Psoas muscle (tissue), 8 donors: ENCODE measurements around the gene MAN2A1. TPM values are rescaled to one million over a fixed set of nuclear protein-coding genes. Genes with fewer than 3 reads are reported as not detected.

ENCODE experiments used
- ATAC-seq, 4 donors: fragments of 200-7000 bp; cut with Tn5 transposase; one replicate each; pipeline ENCODE4 v1.9.1; 2020; ENCODE audit warnings: moderate library complexity in 3 of 4, mild to moderate bottlenecking in 2 of 4
- DNase-seq, 2 donors: peaks; one replicate each; pipeline ENCODE4 v3.0.0-alpha.2; 2020
- H3K27ac ChIP-seq: fragments of 200-600 bp; one replicate; pipeline ENCODE4 v1.8.0; 2022
- H3K27me3 ChIP-seq, 3 donors: fragments of 200-600 bp in 1 of 3; one replicate each; pipeline versions ENCODE4 v1.6.1 to v1.8.0; 2013 to 2022; ENCODE audit warnings: low read length in 2 of 3, mild to moderate bottlenecking in 2 of 3, moderate library complexity in 1 of 3; ENCODE audit not compliant: insufficient read depth in 3 of 3
- H3K36me3 ChIP-seq, 2 donors: fragments of 200-600 bp in 1 of 2; one replicate each; pipeline versions ENCODE4 v1.6.1 to v1.8.0; 2013 to 2022; ENCODE audit warnings: low read depth in 1 of 2, mild to moderate bottlenecking in 1 of 2, moderate library complexity in 1 of 2; ENCODE audit not compliant: insufficient read depth in 1 of 2
- H3K4me1 ChIP-seq: fragments of 200-600 bp; one replicate; pipeline ENCODE4 v1.8.0; 2022
- H3K4me3 ChIP-seq: fragments of 200-600 bp; one replicate; pipeline ENCODE4 v1.8.0; 2022; ENCODE audit warnings: mild to moderate bottlenecking
- H3K9me3 ChIP-seq: fragments of 200-600 bp; one replicate; pipeline ENCODE4 v1.8.0; 2022
- WGBS, 3 donors: extraction: QIAGEN DNeasy Blood & Tissue Kit; methylation state at CpG; one replicate each; pipeline versions ENCODE4 v1.1.6 to v1.1.7; 2013; 5-methylcytosine and 5-hydroxymethylcytosine counted together
- intact Hi-C, 2 donors: fragments of 100-400 bp; cut with DNase I; formaldehyde crosslinking; loops; one replicate each; pipeline versions ENCODE4 v1.11.0 to v1.14.2; 2022
- polyA plus RNA-seq, 3 donors: library from polyadenylated mRNA; stranded (reverse); fragments of 200-250 nt; gene quantifications; one replicate each; pipeline ENCODE4 v1.2.3, GENCODE V29; 2013
- total RNA-seq, 4 donors: library from RNA; stranded (reverse); fragmentation: NEBNext Ultra II Directional in 2 of 4; extraction: Animal tissue kit (Norgen Biotek cat#: 25700) in 2 of 4; gene quantifications; one replicate each; pipeline versions ENCODE4 v1.2.1 to v1.2.4, GENCODE V29; 2021 to 2023
- TF ChIP-seq, protein P1 (sequence below): fragments of 200-600 bp; IDR thresholded peaks from one replicate; pipeline ENCODE4 v1.8.0; 2022; ENCODE audit warnings: antibody characterized with exemption
- donor health status: healthy with polysubstance abuse.
- donor health status: DM: no; HTN: no; CAD: no; lungs with moderate emphysema.
- donor health status: Bipolar disorder and iron deficiency.
- donor health status: healthy.
- donor health status: DM: yes; HTN: yes; CAD: no.
- donor health status: DM: no; HTN: no; CAD: no.
- donor health status: DM: no; HTN: no; CAD: no.
- donor health status: DM: yes; HTN: yes; CAD: no.

Gene MAN2A1
- total and polyA plus RNA-seq, 7 donors = 4.2 to 18.3 (median 12.8) TPM

DNA sequence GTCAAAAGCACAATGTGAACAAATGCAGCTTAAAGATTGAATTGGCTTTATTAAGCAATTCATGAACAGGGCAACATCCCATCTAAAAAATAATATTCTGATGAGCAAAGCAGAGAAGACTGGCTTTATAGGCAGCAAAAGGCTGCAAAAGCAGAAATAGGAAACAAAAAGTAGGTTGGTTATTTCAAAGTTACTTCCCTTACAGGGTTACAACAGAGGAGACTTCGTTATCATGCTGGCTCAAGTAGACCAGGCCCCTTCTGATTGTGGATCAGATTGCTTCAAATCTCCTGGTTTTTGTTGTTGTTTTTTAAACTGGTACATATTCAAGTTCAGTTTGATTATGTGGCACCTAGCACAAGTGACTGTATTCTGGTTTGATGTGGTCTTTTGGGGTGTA, 73.1 kb downstream of the MAN2A1 start:
- WGBS, 3 donors = 76 to 93% (median 85%) methylated on average over 1 of the region's 1 CpG
- no peak overlapping the region for H3K4me3 ChIP-seq
- H3K27me3 ChIP-seq = no peaks in the 10 kb centered on the region
- TF ChIP-seq, protein P1, sequence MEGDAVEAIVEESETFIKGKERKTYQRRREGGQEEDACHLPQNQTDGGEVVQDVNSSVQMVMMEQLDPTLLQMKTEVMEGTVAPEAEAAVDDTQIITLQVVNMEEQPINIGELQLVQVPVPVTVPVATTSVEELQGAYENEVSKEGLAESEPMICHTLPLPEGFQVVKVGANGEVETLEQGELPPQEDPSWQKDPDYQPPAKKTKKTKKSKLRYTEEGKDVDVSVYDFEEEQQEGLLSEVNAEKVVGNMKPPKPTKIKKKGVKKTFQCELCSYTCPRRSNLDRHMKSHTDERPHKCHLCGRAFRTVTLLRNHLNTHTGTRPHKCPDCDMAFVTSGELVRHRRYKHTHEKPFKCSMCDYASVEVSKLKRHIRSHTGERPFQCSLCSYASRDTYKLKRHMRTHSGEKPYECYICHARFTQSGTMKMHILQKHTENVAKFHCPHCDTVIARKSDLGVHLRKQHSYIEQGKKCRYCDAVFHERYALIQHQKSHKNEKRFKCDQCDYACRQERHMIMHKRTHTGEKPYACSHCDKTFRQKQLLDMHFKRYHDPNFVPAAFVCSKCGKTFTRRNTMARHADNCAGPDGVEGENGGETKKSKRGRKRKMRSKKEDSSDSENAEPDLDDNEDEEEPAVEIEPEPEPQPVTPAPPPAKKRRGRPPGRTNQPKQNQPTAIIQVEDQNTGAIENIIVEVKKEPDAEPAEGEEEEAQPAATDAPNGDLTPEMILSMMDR = no peak
- H3K4me1 ChIP-seq = peaks cover 31% of the 10 kb centered on the region
- intact Hi-C loops = no loop called here
- H3K36me3 ChIP-seq = peaks cover 0 to 4% of the 10 kb centered on the region in 2 donors
- no peak overlapping the region for H3K27ac ChIP-seq
- ATAC-seq = no peak
- no peaks in the 10 kb centered on the region for H3K9me3 ChIP-seq
- no peak for DNase-seq

GRCh38 chr5:109767184-109767995, 77.7 kb downstream of the MAN2A1 start:
- H3K4me3 ChIP-seq = peak overlapping the region; percentile 37
- H3K36me3 ChIP-seq = peaks cover 2 to 26% of the 10 kb centered on the region in 2 donors

DNA sequence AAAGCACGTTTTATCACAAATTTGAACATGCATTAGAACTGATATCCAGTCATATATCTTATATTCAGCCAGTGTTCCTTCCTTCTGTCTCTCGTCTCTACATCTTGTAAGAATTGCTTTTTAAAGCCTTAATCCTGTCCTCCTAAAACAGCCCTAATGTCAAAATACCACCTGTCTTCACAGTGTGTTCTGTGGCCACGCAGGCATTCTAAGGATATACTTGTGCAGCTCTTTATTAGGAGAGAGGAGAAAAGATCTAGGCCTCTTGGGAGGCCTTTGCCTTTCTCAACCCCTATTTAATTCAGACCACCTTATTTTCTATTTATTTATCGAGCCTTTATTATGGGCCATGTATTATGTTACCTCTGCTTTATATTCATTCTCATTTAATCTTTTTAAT, 78.3 kb downstream of the MAN2A1 start:
- H3K27me3 ChIP-seq = no peaks in the 10 kb centered on the region
- H3K4me3 ChIP-seq = peak overlapping the region; percentile 37
- H3K27ac ChIP-seq = peak overlapping the region; percentile 83
- TF ChIP-seq, protein P1 = no peak
- intact Hi-C loops = loop anchor here in 1 of 2 donors (5.0 kb wide), 1 partner anchor 76 kb away; no protein-coding TSS in a partner anchor
- DNase-seq (no peak), ATAC-seq (peak in 3 of 4 donors; percentile 39 to 54 (median 42))
- peaks cover 2 to 26% of the 10 kb centered on the region in 2 donors for H3K36me3 ChIP-seq
- peaks cover 32% of the 10 kb centered on the region for H3K4me1 ChIP-seq
- H3K9me3 ChIP-seq = no peaks in the 10 kb centered on the region
- 47 to 66% (median 49%) methylated on average over 4 of the region's 4 CpGs for WGBS, 3 donors

More at GRCh38 chr5:109767184-109767995, 77.7 kb downstream of the MAN2A1 start:
- intact Hi-C loops = loop anchor here in 1 of 2 donors (5.0 kb wide), 1 partner anchor 75 kb away; no protein-coding TSS in a partner anchor
- Histone ChIP-seq H3K27ac (peak overlapping the region; percentile 83), H3K4me1 (peaks cover 32% of the 10 kb centered on the region), H3K27me3 (no peaks in the 10 kb centered on the region), H3K9me3 (no peaks in the 10 kb centered on the region)
- TF ChIP-seq, protein P1 = no peak
- DNase-seq (no peak), ATAC-seq (peak; percentile 82 to 89 (median 86))
- WGBS, 3 donors = 26 to 39% (median 31%) methylated on average over 4 of the region's 4 CpGs

DNA sequence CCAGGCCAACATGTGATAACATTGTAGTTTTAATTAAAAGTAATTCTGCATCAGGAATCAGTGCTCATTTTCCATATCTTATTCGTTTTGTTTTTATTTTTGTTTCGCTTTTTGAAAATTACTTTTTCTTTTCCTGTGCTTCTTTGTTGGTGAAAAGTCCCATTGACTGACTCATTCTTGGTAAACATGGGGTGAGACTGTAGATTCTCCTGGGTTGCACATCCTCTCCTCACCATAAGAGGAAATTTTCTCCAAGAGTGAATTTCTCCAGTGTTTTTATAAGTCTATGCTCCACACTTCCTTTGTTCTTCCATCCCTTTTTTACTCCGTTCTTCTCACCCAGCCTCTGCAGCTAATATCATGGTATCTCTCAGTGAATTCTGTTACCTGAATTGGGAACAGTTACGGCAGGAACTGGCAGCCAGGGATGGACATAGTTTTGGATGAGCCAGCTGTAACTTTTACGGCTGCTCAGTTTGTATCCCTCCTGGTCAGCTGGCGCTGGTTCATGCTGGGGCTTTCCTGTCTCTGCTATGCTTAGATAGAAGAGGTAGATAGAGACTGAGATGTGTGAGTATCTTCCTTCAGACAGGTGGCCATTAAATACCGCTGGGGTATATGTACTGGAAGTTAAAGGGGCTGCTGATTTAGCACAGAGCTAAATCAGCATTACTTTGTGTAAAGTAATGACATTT, 80.0 kb downstream of the MAN2A1 start:
- Histone ChIP-seq H3K36me3 (peaks cover 2 to 28% of the 10 kb centered on the region in 2 donors), H3K27me3 (no peaks in the 10 kb centered on the region)
- WGBS, 3 donors = 65 to 74% (median 71%) methylated on average over 7 of the region's 7 CpGs

More for the DNA sequence above, 80.0 kb downstream of the MAN2A1 start:
- ATAC-seq (peak in 3 of 4 donors; percentile 34 to 47 (median 38)), DNase-seq (peak in 1 of 2 donors; percentile 53)
- Histone ChIP-seq H3K4me1 (peaks cover 32% of the 10 kb centered on the region), H3K4me3 (no peak overlapping the region), H3K9me3 (no peaks in the 10 kb centered on the region), H3K27ac (peak overlapping the region; percentile 1)
- TF ChIP-seq, protein P1 = no peak
- intact Hi-C loops = loop anchor here in 1 of 2 donors (5.0 kb wide), 1 partner anchor 77 kb away; no protein-coding TSS in a partner anchor
